Endodermal cell (in vitro differentiated cells): ENCODE data around the gene TGM3. TPM values are rescaled to one million over a fixed set of nuclear protein-coding genes. Genes with fewer than 3 reads are reported as not detected.

ENCODE experiments used
- DNase-seq: peaks from one replicate; pipeline ENCODE4 v3.0.0-alpha.2; 2017
- H3K27ac ChIP-seq: 2 replicates; pipeline ENCODE4 v1.5.1; 2013; ENCODE audit warnings: mild to moderate bottlenecking, low read depth, low read length, moderate library complexity
- H3K27me3 ChIP-seq: 2 replicates; pipeline ENCODE4 v1.6.1; 2013; ENCODE audit warnings: mild to moderate bottlenecking, low read length, moderate library complexity; ENCODE audit not compliant: insufficient read depth, control insufficient read depth, poor library complexity, severe bottlenecking
- H3K36me3 ChIP-seq: 2 replicates; pipeline ENCODE4 v1.7.0; 2013; ENCODE audit warnings: mild to moderate bottlenecking, low read length, moderate library complexity; ENCODE audit not compliant: control insufficient read depth, insufficient read depth
- H3K4me1 ChIP-seq: one replicate; pipeline ENCODE4 v1.7.0; 2013; ENCODE audit warnings: low read length; ENCODE audit not compliant: control insufficient read depth, insufficient read depth
- H3K4me3 ChIP-seq: 2 replicates; pipeline ENCODE4 v1.5.1; 2013; ENCODE audit warnings: mild to moderate bottlenecking, low read length, moderate library complexity
- H3K9ac ChIP-seq: 2 replicates; pipeline ENCODE4 v1.6.1; 2013; ENCODE audit warnings: mild to moderate bottlenecking, low read length, moderate library complexity; ENCODE audit not compliant: poor library complexity, severe bottlenecking; ENCODE audit errors: extremely low read depth
- H3K9me3 ChIP-seq: 2 replicates; pipeline ENCODE4 v1.6.1; 2013; ENCODE audit warnings: mild to moderate bottlenecking, low read length, moderate library complexity; ENCODE audit not compliant: control insufficient read depth
- H3K27ac Mint-ChIP-seq: 2 replicates; pipeline ENCODE4 v1.8.0; 2020; ENCODE audit warnings: mixed read lengths
- H3K27me3 Mint-ChIP-seq: 2 replicates; pipeline ENCODE4 v1.8.0; 2021; ENCODE audit warnings: mild to moderate bottlenecking, mixed read lengths; ENCODE audit not compliant: insufficient read depth
- H3K36me3 Mint-ChIP-seq: 2 replicates; pipeline ENCODE4 v1.8.0; 2020; ENCODE audit warnings: low read depth, mixed read lengths
- H3K4me1 Mint-ChIP-seq: 2 replicates; pipeline ENCODE4 v1.8.0; 2020; ENCODE audit warnings: mixed read lengths
- H3K4me3 Mint-ChIP-seq: 2 replicates; pipeline ENCODE4 v1.8.0; 2020; ENCODE audit warnings: mild to moderate bottlenecking, moderate library complexity, mixed read lengths
- H3K9me3 Mint-ChIP-seq: 2 replicates; pipeline ENCODE4 v1.8.0; 2020; ENCODE audit warnings: mild to moderate bottlenecking, mixed read lengths
- CTCF ChIP-seq: fragments of 200-600 bp; sonication (generic); conservative IDR thresholded peaks from 2 replicates; pipeline ENCODE4 v1.5.0; 2021; ENCODE audit warnings: antibody characterized with exemption, mild to moderate bottlenecking
- WGBS, 2 experiments: methylation state at CpG; one replicate each; pipeline versions ENCODE4 v1.1.5 to v1.1.7; 2013; ENCODE audit warnings: missing lambda C conversion rate in 2 of 2, mixed read lengths in 1 of 2; ENCODE audit not compliant: insufficient coverage in 1 of 2, insufficient read length in 1 of 2; 5-methylcytosine and 5-hydroxymethylcytosine counted together
- total RNA-seq, 2 donors: library from RNA; stranded (reverse); fragmentation: NEBNext Ultra II Directional in 1 of 2; extraction: Animal tissue kit (Norgen Biotek cat#: 25700) in 1 of 2; gene quantifications; 2 replicates in 1 of 2; 3 replicates in 1 of 2; pipeline ENCODE4 v1.2.1, GENCODE V29; 2021

Gene TGM3
- total RNA-seq, 2 donors from 2014 or later = 0.29 to 0.38 TPM

- Mint-ChIP-seq H3K27ac (no peak overlapping the region), H3K9me3 (no peaks in the 10 kb centered on the region), H3K4me1 (peaks cover 13% of the 10 kb centered on the region), H3K4me3 (no peak overlapping the region), H3K36me3 (no peaks in the 10 kb centered on the region), H3K27me3 (no peaks in the 10 kb centered on the region)
- no peaks in the 10 kb centered on the region for H3K9me3 ChIP-seq
- H3K4me1 ChIP-seq = peaks cover 10% of the 10 kb centered on the region
- H3K27me3 ChIP-seq = no peaks in the 10 kb centered on the region
- H3K27ac ChIP-seq = no peak overlapping the region
- no peaks in the 10 kb centered on the region for H3K36me3 ChIP-seq
- H3K9ac ChIP-seq = no peak overlapping the region
- no peak for TF ChIP-seq CTCF
- DNase-seq = no peak
- H3K4me3 ChIP-seq = no peak overlapping the region
- WGBS, 2 experiments = 88 to 100% methylated on average over 1 to 2 of the region's 2 CpGs
Observed at GRCh38 chr20:2326046-2326445, 30.2 kb downstream of the TGM3 start.

- DNase-seq = no peak
- H3K9me3 ChIP-seq = no peaks in the 10 kb centered on the region
- H3K9me3 Mint-ChIP-seq = no peaks in the 10 kb centered on the region
- no peaks in the 10 kb centered on the region for H3K27me3 ChIP-seq
- H3K27me3 Mint-ChIP-seq = peaks cover 3% of the 10 kb centered on the region
- H3K36me3 Mint-ChIP-seq = no peaks in the 10 kb centered on the region
- peaks cover 13% of the 10 kb centered on the region for H3K4me1 Mint-ChIP-seq
- H3K36me3 ChIP-seq = no peaks in the 10 kb centered on the region
- no peak for TF ChIP-seq CTCF
- peaks cover 10% of the 10 kb centered on the region for H3K4me1 ChIP-seq
- WGBS, 2 experiments = 93 to 95% methylated on average over 14 to 30 of the region's 30 CpGs
- no peak overlapping the region for H3K27ac Mint-ChIP-seq
- no peak overlapping the region for H3K4me3 Mint-ChIP-seq
- no peak overlapping the region for H3K4me3 ChIP-seq
- no peak overlapping the region for H3K27ac ChIP-seq
- no peak overlapping the region for H3K9ac ChIP-seq
Observed at GRCh38 chr20:2327620-2328555, 32.1 kb downstream of the TGM3 start.

- no peak for DNase-seq
- no peaks in the 10 kb centered on the region for H3K36me3 ChIP-seq
- Mint-ChIP-seq H3K27ac (no peak overlapping the region), H3K9me3 (no peaks in the 10 kb centered on the region), H3K27me3 (peaks cover 3% of the 10 kb centered on the region), H3K36me3 (no peaks in the 10 kb centered on the region), H3K4me3 (no peak overlapping the region), H3K4me1 (peaks cover 13% of the 10 kb centered on the region)
- H3K9me3 ChIP-seq = no peaks in the 10 kb centered on the region
- H3K27me3 ChIP-seq = no peaks in the 10 kb centered on the region
- H3K4me3 ChIP-seq = no peak overlapping the region
- H3K27ac ChIP-seq = no peak overlapping the region
- TF ChIP-seq CTCF = no peak
- H3K4me1 ChIP-seq = peaks cover 10% of the 10 kb centered on the region
- H3K9ac ChIP-seq = no peak overlapping the region
- WGBS, 2 experiments = 95 to 98% methylated on average over 5 of the region's 5 CpGs
Observed at GRCh38 chr20:2329286-2329685, 33.5 kb downstream of the TGM3 start.
